Activated gamma-delta T cell treated with anti-CD3 and anti-CD28 coated beads, Interleukin-2, amount 50 U/mL, for 16 hours (primary cell): ENCODE measurements around the gene ZNF668.
A peak's percentile ranks its signal among the peaks of the same experiment; 100 is the strongest.

Experiments used
- DNase-seq: peaks from one replicate; pipeline ENCODE4 v3.0.0-alpha.2; 2020; ENCODE audit warnings: low read depth

Gene ZNF668

DNA sequence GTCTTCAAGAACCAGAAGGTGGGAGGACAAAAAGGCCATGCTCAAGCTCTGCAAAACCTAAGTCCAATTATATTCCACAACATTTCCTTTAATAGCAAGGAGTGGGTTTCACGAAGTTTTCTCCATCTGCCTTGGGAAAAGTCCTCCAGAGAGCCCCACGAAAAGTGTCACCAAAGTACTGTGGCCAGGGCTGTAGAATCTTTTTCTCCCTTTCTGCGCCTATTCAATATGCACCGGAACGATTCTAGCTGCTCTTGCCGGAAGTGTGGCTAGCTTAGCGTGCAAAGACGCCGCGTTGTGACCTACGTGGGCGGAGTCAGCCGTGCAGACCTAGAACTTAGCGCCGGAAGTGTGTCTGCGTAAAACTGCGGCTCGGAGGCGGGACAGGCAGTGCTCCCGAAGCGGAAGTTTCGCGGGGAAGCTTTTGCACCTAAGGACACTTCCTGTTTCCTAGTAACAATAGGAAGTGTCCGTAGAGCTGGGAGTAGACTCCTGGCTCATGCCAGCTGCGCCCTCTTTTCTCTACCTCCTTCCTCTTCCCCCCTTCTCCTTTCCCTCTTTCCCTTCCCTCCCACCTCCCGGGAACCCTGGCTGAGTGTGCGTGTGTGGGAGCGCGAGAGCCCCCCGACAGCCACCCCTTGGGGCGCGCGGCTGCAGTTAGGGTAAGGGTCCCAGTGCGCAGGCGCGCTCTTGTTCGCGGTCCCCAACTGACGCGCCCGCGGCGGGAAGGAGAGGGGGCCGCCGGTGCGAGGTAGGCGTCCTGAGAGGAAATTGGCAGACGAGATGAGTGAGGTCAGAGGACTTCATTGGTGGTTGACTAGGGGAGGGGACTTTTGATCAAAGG is at the start of gene ZNF668, which contains the start of gene ZNF646:
ZNF668 (minus strand) TSS at position 271 of the 844 bp plus-strand sequence. CDS start 9,781 bp downstream, outside the sequence.
ZNF646 (plus strand) TSS at position 453 of the 844 bp plus-strand sequence. CDS start 1,903 bp downstream, outside the sequence.
- DNase-seq = peak; percentile 97

DNA sequence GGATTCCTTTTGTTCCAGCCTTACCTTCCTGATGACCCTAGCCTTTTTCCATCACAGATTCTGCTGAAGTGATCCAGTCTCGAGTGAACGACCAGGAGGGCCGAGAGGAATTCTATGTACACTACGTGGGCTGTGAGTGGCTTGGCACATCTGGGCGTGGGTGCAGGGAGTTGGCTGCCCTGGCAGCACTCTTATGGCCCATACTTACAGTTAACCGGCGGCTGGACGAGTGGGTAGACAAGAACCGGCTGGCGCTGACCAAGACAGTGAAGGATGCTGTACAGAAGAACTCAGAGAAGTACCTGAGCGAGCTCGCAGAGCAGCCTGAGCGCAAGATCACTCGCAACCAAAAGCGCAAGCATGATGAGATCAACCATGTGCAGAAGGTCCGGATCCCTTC is 46.1 kb upstream of the ZNF668 start:
- no peak for DNase-seq

DNA sequence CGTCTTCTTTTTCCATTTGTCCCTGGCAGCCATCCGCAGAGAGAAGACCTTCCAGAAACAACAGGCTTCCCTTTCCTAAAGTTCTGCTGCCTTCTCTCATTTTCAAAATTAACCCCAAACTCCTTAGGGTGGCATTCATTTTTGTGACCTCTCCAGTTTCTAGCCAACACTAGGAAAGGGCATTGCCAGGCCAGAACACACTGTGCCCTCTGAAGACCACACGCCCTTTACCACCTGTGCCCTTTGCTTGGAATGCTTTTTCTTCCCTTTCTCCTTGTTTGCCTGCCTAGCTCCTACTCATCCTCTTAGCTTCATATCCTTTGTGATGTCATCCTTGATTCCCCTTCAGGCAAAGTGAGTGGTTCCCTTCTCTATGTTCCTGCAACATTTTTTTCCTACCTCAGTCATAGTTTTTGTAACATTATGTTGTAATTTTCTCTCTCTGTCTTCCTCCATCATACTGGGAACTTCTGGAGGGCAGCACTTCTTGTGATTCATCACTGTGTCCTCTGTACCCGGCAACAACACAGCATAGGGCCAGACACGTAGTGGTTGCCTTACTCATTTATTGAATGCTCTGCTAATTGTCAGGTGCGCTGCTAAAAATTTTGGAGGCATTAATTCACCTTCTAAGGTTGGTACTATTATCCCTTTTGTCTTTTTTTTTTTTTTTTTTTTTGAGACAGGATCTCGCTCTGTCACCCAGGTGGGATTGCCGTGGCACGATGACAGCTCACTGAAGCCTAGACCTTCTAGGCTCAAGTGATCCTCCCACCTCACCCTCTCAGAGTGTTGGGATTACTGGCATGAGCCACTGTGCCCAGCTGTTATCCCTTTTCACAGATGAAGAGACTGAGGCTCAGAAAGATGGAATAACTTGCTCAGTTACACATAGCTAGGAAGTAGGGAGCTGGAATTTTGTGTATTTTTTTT is 44.4 kb upstream of the ZNF668 start:
- no peak for DNase-seq

DNA sequence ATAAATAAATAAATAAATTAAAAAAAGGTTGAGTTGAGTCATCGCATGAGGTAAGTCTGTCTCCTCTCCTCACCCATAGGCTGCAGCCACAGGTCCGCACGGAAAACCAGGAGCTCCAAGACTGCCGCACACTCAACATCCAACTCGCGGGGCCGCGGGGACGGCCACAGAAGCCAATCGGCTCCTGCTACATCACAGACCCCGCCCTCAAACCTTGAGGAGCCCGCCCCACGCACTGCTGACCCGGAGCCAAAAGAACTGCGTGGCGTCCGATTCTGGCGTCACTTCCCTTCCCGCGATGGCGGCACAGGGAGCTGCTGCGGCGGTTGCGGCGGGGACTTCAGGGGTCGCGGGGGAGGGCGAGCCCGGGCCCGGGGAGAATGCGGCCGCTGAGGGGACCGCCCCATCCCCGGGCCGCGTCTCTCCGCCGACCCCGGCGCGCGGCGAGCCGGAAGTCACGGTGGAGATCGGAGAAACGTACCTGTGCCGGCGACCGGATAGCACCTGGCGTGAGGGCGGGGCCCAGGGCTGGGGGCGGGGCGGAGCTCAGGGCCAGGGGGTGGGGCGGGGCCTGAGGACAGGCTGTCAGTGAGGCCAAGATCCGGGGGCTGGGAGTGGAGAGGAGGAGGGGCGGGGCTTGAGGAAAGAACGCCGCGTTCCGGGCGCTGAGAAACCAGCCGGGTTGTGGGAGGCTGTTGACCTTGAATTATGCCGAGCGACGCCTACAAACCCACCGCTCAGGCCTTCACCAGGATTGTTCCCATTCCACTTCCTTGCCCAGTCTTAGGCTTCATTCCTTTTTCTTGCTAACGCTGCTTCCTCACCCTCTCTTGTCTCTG is 43.6 kb upstream of the ZNF668 start, which contains the start of gene KAT8:
KAT8 (plus strand) TSS at position 281 of the 839 bp plus-strand sequence; CDS start at position 299, 18 bp downstream.
- DNase-seq = peak; percentile 96

DNA sequence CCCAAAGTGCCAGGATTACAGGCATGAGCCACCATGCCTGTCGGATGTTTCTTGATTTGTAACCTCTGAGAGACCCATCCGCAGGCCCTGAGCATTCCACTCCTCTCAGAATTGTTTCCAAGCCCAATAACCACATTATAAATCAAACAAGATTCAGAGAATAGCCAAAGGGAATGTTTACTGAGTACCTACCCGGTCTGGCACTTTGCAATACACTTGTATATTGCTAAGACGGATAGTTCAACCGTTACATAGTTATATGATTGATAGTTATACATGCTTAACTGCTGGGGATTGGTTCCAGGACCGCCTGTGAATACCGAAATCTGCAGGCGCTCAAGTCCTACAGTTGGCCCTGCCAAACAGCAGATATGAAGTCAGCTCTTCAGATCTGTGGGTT is 40.4 kb upstream of the ZNF668 start:
- DNase-seq = no peak

DNA sequence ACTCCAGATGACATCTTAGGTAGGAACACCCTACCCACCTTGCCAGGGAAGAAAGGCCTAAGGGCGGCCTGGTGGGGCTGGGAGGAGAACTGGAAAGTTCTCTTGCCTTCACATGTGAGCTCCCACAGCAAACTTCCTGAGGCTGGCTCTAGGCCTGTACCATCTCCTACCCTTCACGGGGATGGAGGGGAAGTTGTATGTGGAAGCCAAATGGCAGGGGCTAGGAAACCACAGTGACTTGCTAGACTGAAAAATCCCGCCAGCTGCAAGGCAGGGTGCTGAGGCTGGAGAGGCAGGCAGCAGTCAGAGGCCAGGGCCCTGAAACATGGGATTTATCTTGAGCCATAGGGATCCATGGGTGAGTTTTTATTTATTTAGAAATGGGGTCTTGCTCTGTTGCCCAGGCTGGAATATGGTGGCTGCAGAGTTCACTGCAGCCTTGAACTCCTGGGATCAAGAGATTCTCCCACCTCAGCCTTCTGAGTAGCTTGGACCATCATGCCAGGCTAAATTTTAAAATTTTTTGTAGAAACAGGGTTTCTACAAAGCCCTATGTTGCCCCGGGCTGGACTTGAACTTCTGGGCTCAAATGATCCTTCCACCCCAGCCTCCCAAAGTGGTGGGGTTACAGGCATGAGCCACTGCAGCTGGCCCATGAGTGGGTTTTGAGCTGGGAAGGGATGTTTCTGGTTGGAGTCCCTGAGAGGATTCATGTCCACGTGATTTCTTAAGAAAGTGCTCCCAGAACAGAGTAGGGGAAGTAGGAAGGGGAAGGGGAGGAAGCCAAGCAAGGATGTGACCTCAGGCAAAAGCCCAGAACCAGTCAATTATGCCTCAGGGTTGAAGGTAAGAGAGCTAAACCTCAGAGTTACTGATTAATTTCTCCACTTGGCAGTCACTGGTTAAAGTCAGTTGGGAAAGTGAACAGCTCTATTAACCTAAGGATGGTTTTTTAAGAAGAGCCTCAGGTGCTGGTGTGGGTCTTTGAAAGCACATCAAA is 39.4 kb upstream of the ZNF668 start:
- no peak for DNase-seq

DNA sequence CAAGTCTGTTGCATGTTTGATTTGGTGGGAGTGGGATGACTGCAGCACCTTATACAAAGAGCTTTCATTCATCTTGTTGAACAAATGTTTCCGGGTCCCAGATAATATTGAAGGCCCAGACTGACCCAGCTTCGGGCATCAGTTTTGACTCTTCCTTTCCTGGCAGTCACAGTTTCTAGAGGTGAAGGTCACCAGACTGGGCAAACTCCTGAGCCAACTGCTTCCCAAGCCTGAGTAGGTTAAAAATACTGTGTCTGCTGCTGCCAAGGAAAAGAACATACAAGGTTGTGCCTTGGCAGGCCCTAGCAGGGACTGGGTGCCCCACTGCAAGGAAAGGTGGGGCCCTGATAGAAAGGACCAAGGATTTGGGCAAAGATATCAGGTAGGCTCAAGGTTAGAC is 38.7 kb upstream of the ZNF668 start:
- DNase-seq = no peak

DNA sequence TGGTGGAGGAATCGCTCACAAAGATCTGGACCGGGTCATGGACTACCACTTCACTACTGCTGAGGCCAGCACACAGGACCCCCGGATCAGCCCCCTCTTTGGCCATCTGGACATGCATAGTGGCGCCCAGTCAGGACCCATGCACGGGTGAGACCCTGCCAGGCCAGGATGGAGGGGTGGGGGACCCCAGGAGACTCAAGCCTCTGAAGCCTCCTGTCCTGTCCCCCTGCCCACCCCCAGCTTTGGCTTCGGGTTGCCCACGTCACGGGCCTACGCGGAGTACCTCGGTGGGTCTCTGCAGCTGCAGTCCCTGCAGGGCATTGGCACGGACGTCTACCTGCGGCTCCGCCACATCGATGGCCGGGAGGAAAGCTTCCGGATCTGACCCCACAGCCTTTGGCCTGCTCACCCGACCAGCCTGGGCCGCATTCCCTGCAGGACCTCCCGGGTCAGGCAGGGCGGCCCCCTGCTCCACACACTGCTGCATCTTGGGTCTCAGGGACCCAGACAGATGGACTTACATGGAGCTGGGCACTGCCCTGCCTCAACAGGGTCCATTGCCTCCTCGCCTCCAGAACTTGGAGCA is 37.9 kb upstream of the ZNF668 start:
- DNase-seq = no peak

DNA sequence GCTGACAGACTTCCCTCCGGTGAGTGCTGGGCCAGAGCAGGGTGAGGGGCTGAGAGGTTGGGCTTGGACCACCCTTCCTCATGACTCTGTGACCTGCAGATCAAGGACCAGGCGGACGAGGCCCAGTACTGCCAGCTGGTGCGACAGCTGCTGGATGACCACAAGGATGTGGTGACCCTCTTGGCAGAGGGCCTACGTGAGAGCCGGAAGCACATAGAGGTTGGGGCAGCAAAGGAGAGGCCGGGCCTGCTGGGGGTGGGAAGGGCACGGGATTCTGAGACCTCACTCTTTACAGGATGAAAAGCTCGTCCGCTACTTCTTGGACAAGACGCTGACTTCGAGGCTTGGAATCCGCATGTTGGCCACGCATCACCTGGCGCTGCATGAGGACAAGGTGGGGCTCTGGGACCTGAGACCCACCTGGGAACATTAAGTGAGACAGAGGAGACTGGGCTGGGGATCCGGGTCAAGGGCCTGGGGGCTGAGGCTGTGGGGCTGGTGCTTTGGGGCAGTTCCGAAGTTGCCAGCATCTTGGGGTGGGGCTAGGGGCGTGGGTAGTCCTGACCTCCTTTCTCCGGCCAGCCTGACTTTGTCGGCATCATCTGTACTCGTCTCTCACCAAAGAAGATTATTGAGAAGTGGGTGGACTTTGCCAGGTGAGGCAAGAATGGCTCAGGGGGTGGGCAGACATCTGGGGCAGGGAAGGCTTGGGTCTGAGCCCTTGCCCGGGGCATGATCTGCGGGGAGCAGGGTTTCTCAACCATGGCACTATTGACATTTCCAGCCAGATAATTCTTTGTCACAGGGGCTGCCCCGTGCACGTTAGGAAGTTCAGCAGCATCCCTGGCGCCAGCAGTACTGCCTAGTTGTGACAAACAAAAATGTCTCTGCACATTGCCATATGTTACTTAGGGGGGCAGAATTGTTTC is 36.3 kb upstream of the ZNF668 start:
- no peak for DNase-seq

DNA sequence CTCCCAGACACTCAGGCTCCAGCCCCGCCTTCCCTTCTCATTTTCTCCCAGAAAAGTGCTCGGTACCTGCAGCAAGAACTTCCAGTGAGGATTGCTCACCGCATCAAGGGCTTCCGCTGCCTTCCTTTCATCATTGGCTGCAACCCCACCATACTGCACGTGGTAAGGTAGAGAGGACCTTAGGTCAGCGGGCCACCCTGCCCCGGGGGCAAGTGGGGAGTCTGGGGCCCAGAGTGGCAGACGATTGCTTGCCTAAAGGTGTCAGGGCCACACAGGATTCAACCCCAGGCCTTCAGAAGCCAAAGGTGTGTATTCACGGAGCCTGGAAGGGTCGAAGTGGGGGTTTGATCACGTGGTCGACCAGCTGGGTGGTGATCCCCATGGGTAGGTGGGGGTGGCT is 35.6 kb upstream of the ZNF668 start:
- no peak for DNase-seq

DNA sequence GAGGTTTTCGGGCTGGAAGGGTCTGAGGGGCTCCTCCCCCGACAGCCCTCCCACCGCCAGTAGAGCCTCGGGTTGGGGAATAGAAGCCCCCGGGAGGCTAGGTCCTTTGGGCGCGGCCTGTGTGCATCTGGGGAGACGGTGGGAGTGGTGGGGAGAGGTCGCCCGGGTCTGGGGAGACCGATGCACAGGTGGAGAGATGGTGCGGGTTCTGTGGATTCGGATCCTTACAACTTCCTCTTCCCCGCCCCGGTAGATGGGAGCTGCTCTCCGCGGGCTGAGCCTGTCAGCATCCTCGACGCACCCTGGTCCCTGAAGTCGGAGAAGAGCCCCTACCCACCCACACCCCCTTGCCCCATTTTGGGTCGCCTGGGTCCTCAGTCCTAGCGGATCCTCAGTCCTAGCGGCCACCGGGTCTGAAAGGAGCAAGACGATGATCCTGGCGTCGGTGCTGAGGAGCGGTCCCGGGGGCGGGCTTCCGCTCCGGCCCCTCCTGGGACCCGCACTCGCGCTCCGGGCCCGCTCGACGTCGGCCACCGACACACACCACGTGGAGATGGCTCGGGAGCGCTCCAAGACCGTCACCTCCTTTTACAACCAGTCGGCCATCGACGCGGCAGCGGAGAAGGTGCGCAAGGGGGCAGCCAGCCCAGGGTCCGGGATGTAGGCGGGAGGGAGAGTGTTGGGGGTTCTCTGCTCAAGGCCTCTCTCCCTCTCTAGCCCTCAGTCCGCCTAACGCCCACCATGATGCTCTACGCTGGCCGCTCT is 34.9 kb upstream of the ZNF668 start:
- DNase-seq = no peak

DNA sequence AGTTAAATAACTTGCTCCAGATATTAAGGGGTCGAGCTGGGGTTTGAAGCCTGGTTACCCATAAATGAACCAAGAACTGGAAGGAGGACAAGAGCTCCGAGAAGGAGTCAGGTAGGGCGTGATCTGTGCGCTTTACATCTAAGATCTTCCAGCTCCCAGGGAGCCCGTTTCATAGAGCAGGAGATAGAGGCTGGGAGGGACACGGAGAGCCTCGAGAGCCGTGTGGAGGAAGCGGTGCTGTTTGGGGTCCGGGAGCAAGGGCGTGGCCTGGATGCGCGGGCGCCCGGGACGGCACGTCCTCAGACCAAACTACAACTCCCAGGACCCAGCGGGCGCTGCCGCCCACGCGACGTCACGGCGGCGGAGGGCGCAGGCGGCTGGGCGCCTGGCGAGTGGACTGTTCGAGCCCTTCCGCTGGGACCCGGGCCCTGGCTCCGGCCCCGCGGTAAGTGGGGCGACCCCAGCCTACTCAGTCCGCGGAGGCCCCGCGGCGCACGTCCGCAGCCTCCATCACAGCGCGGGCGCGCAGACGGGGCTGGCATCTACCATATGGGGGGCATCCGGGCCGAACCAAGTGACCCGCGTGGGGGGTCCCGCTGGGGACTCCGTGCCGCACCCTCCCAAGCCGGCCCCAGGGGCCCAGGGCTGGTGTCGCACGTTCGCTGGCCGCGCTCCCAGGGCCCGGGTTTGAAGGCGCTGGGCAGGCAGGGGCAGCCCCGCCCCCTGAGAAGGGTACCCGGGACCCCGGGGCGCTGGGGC is 34.2 kb upstream of the ZNF668 start, which contains the start of gene BCKDK:
BCKDK (plus strand) TSS at position 352 of the 759 bp plus-strand sequence. CDS start 838 bp downstream, outside the sequence.
- peak; percentile 29 for DNase-seq

DNA sequence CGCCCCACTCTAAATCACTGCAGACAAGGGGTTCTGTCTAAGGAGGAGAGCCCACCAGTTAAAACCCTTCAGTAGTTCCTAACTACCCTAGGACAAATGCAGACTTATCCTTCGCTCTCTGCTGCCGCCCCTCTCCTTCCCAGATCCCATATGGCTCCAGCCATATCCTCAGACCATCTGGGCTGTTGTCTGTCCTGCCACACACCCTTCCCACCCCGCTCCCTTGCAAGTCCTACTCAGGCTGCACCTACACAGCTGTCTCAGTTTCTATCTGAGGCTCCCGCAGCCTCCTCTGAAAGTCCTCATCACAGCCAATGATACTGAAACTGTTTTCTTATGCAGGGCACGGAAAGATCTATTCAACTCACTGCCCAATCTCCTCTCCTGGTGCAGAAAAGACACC is 33.4 kb upstream of the ZNF668 start:
- no peak for DNase-seq

DNA sequence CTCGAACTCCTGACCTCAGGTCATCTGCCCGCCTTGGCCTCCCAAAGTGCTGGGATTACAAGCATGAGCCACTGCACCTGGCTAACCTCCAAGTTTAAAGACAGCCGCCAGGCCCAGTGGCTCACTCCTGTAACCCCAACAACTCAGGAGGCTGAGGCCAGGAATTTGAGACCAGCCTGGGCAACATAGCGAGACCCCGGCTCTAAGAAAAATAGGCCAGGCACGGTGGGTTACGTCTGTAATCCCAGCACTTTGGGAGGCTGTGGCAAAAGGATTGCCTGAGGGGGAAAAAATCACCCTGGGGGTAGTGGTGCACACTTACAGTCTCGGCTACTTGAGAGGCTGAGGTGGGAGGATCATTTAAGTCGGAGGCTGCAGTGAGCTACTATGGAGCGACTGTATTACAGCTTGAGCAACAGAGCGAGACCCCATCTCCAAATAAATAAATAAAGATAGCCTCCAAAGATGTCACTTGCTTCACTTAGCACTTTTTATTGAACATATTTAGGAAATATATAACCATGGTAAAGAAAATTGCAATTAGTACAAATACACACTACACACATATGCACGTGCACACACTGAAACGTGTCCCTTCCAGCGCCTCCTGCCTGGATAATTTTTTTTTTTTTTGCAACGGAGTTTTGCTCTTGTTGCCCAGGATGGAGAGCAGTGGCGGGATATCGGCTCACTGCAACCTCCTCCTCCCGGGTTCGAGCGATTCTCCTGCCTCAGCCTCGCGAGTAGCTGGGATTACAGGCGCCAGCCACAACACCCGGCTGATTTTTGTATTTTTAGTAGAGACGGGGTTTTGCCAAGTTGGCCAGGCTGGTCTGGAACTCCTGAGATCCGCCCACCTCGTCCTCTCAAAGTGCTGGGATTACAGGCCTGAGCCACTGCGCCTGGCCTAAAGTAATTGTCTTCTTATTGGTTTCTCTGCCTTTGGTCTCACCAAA is 32.7 kb upstream of the ZNF668 start:
- no peak for DNase-seq

DNA sequence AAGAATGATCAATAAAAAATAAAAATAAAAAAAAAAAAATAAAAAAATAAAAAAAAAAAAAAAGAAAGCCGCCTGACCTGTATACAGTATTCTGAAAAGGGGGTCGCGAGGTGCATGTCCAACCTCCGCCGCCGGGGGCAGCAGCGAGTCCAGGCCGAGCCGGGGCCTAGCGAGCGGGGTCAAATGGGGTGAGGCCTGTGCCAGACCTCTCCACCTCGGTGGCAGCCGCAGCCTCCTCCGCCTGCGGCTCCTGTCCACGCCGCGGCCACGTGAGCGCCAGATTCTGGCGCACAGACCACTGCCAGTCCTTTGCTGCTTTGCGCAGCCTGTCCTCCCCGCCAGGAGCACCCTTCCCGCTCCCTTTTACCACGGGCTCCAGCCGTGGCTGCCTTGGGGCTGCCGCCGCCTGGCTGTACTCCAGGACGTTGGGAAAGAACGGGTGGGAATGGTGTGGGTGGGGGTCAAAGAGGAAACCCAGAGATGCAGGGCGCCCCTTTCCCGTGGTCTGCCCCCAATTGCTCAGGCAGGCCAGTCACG is 31.7 kb upstream of the ZNF668 start:
- DNase-seq = peak; percentile 69
